GM19238 (cell line): ENCODE measurements around the gene KMT2C.

ENCODE experiments used
- DNase-seq: peaks from one replicate; pipeline ENCODE4 v3.0.0; 2011; ENCODE audit warnings: low spot score; ENCODE audit not compliant: insufficient read length

Gene KMT2C

GRCh38 chr7:152145853-152146466, 289.8 kb downstream of the KMT2C start:
- DNase-seq = no peak

DNA sequence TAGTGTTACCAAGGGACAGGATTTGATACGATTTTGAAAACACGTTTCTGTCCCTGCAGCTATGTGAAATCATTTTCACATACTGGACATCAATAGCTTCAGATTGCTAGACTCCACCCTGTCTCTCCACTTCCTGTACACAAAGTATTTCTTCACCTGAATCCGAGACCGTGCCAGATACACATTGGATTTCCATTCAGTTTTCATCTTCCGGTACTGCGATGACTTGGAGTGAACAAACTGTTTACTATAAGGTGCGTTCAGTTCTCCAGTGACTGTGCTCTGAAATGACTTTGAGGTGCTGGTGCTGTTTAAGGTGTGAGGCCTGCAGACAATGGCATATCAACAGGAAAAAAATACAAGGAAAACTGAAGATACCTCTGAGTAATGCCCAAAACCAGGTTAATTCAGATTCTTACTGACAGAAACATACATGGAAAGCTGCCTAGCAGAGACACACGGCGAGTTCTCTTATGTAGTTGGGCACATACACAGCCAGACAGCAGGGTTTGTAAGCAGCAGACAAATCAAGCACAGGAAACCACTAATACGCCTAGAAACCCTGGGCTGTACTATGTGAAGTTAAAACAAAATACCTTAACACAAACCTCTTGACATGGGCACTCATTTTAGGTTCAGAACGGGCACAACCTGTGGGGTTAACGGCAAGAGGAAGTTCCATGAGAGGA, 291.1 kb downstream of the KMT2C start:
- DNase-seq = no peak

DNA sequence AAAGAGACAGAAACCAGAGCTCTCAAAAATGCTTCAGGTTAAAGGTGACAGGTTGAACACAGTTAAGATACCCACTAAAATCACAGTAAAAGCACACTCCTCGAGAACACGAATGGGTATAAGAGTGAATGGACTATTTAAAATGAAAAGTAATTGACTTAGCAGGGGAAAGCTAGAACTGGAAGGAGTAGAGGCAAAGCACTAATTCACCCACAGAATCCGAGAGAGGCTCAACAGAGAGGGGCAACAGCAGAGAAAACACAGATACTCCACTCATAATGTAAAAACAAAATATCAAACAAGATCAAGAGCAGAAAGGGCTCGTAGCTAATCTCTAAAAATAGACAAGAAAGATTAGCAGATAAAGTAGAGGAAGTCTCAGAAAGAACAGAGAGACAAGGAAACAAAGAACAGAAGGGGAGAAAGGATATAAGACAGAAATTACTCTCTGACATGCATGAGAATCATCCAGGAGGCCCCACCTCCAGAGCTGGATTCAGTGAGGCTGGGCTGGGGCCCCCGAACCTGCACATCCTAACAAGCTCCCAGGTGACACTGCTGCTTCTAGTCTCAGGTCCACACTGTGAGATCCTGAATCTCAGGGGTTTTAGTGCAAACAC, 292.7 kb downstream of the KMT2C start:
- no peak for DNase-seq

DNA sequence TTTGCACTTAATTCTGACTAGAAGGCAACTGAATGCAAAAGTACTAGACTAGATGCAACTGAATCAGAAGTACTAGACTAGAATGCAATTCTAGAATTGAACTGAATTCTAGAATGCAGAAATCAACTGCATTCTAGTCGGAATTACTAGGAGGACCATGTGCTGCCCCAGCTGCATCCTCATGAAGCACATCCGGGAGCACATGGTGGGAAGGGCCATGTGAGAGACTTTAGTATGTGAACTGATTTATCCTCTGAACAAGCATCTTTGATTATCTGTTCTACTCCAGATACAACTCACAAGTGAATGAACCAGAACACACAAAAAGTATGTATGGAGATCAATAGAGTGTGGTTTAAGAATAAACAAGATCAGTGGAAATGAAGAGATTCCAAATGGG, 295.2 kb downstream of the KMT2C start:
- no peak for DNase-seq

DNA sequence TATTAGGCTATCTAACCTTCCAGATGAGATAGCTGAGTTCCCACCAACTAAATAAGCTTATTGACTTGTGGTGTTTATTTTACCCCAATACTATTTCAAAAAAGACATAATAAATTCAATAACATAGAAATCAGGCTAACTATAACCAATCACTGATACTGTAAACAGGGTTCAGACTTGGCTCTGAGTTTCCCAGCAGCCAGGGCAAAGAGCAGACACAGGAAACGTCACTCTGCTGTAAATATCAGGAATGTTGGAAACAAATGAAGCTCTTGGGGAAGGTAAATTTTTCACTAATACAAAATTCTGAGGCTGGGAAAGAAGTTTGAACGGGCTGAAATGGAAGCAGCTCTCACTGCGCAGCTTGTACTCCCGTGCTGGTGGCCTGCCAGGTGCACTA, 295.7 kb downstream of the KMT2C start:
- DNase-seq = no peak

GRCh38 chr7:152137476-152138025, 298.3 kb downstream of the KMT2C start:
- DNase-seq = no peak

DNA sequence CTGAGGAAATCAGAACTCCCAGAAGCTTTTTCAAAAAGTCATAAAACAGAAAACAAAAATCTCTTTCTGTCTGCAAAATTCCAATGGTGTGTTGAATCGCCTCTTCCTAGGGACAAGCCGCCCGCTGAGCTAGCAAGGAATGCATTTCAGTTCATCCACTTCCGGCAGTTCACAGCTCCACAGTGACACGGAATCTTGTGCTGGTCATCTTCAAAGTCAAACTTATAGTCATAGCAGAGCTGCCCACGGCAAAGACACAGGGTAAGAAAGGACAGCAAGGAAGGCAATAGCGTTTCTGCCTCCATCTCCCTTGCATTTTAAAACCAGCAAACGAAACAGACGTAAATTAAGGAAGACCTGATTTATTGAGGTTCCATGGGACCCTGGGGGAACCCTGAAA, 299.1 kb downstream of the KMT2C start:
- DNase-seq = no peak

DNA sequence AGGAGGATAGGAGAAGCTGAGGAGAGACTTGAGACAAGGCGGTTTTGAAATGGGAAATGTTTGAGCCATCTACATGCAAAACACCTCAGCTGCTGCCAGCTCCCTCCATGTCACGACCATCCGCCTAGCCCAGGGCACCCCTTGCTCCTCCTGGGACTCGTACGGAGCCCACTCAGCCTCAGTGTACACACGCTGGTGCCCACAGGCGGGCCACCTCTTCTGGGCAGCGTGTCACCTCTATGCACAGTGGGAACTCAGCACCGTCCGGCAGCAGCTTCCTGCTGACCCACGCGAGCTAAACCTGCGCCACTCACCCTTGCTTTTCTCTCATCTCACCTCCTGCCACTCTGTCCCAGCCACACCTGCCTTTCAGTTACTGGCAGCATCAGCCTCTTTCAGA, 302.0 kb downstream of the KMT2C start:
- no peak for DNase-seq

DNA sequence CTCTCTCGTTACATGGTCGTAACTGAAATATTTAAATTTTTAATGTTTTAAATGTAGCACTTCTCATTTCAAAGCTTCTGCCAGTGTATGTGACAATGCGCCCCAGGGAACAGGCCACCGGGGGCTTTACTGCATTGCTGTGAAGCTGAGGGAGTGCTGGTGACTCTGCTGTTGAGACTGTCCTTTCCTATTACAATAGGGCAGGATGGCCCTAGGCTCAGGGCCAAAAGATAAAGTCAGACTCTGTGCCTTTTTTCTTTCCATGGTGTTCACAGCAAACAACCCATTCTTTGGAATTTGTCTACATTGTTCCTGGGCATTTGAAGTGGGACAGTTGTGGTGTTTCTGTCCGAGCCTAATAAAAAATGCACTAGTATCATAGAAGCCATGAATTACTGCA, 303.0 kb downstream of the KMT2C start:
- DNase-seq = no peak

- no peak for DNase-seq
These were observed 303.8 kb downstream of the KMT2C start for GRCh38 chr7:152131981-152132494.

DNA sequence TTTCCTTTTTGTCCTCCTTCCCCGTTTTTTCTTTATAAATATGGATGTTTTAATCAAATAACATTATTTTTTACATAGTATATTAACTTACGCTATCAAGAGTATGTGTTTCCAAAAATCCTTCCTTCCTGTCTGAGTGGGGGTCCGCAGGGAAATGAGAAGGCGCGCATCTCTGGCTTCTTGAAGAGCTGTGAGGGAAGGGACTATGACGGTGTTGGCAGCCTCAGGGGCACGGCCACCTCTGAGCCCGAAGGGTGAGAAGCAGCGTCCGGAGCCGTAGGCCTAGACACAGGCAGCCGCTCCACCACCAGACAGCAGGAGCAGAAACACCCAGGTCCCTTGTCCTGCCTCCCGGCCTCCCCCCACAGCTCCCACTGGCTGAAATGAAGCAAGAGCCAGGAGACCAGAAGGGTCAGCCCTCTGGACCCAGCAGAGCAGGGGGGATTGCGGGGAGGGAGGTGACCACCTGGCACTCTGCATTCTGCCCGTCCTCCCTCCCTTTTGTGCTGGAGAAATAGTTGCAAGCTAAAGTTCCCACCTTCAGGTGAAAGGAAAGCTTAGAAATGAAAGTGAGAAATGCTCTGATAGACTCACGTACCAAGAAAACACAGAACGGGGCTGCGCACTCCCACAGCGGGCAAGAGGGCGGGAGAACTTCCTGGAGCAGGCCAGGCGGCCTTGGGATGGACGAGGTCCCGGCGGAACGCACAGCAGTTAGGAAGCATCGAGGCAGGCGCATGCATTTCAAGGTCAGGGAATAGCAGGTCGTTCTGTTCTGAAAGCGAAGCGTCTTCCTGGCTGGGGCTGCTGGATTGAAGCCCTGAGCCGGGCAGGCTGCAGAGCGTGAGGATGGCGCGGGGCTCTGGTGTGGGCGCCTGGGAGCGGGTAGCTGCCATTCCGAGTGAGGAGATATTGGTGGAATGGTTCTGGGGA, 304.9 kb downstream of the KMT2C start:
- no peak for DNase-seq

GRCh38 chr7:152129682-152130081, 306.1 kb downstream of the KMT2C start:
- no peak for DNase-seq

GRCh38 chr7:152128741-152129461, 306.9 kb downstream of the KMT2C start:
- no peak for DNase-seq

DNA sequence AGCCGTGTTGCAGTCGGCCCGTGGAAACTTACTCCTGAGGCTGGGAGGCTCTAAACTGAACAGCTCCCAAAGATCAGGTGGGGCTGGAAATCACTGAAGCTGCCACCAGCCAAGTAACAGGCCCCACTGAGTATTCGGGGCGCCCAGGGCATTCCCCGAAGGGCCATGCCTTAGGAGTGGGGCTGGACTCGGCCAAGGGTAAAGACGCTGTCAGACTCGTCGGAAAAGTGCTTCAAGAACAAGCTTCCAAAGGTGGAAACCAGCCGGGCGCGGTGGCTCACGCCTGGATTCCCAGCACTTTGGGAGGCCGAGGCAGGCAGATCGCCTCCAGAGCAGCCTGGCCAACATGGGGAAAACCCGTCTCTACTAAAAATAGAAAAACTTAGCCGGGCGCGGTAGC, 307.6 kb downstream of the KMT2C start:
- DNase-seq = no peak

DNA sequence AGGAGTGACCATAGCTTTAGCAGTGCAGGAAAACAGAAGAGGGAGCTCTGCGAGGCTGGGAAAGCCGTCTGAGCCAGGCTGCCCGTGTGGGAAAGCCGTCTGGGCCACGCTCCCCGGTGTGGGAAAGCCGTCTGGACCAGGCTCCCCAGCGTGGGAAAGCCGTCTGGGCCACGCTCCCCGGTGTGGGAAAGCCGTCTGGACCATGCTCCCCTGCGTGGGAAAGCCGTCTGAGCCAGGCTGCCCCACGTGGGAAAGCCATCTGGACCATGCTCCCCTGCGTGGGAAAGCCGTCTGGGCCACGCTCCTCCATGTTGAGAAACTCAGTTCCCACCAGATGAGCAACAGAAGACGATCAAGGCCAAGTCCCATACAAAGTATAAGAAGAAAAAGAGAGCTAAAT, 308.6 kb downstream of the KMT2C start:
- DNase-seq = no peak

DNA sequence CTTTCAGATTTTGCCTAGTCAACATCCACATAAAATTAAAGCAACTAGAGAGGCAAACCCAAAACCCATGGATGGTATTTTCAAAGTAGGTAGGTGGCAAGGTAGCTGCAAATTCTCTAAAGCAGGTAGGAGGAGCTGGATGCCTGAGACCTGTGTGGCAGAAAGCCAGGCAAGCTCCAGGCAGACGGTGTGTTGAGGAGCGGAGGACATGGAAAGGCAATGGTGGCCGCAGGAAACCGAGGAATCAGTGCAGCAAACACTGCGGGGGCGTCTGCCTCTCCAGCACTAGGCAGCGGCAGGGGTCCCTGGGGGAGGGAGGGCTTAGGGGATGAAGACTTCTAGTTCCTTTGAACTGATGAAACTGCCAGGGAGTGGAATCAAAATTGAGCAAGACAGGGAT, 309.1 kb downstream of the KMT2C start:
- DNase-seq = no peak

GRCh38 chr7:152122540-152122939, 313.3 kb downstream of the KMT2C start:
- DNase-seq = no peak

DNA sequence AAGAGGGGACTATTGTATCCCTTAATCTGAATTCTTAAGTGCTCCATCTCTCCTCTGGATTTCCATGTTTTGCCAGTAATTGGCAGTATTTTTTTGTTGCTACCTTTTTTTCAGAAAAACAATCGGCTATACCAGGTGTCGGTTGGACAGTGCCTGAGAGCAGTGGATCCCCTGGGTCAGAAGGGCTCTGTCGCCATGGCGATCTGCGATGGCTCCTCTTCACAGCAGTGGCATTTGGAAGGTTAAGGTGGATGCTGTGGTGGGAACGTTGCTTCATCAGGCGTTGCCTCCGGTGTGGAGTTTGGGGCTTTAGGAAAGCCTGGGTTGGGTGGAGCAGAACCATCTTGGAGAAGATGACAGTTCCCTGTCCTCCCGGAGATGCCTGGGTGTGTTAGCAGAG, 314.4 kb downstream of the KMT2C start:
- DNase-seq = no peak

DNA sequence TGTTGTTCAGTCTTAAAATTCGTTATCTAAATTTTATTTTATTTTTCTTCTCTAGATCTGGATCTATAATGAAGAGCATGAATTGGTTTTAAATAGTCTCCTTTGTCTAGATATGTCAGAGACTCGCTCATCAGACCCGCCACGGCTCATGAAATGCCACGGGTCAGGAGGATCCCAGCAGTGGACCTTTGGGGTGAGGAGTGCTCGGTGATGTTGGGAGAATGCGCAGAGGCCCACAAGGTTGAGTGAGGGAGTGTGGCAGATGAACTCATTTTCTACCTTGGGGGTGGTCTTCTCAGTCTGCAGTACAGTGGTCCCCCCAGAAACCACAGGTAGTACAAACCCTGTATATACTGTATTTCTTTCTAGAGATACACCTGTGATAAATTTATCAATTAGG, 315.0 kb downstream of the KMT2C start:
- no peak for DNase-seq

- no peak for DNase-seq
These were observed 315.6 kb downstream of the KMT2C start for GRCh38 chr7:152120210-152120609.

GRCh38 chr7:152117356-152117755, 318.4 kb downstream of the KMT2C start:
- no peak for DNase-seq
